GM18505 (cell line): ENCODE measurements around the gene PRKCE.

Source experiments
- ATAC-seq: cut with Tn5 transposase; IDR thresholded peaks from one replicate; pipeline ENCODE4 v1.9.1; 2021; ENCODE audit not compliant: unreplicated experiment
- POLR2A ChIP-seq: IDR thresholded peaks from 4 replicates; pipeline ENCODE4 v1.6.1; 2011; ENCODE audit warnings: borderline replicate concordance; ENCODE audit not compliant: insufficient read depth, insufficient read length; ENCODE audit errors: extremely low read depth

PRKCE gene

DNA sequence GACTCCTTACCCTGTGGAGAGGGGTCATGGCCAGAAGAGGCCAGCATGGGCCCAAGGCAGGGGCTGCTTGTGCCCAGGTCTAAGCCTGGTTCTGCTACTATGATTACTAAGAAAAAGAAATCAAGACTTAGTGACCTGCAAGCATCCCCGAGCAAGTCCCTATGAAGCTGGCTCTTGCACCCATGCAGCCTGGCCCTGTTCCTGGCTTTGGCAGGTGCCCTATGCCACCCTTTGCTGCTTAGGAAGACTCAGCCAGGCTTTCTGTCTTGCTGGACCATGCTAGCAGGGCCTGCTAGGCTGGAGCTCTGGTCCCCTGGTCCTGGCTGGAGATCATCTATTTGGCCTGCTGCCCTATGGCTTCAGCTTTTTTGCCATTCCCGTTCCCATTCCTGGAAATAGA is 336.4 kb downstream of the PRKCE start:
- TF ChIP-seq POLR2A: no peak
- no peak for ATAC-seq

DNA sequence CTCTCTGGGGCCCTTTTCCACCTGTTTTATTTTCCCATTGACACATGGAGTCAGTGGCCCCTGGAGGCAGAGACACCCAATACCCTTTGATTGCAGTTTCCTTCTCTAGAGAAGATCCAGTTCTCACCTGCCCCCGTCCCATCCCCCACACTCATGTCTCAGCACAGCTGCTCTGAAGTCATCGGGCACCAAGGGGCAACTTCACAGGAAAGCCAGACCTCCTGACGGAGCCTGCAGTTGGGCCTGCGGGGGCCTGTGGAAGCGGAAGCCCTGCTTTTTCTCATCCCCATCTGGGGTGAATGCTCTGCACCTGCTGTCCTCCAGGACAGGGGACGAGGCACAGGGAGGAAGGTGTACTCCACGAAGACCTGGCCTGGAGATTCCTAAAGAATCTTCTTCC is 337.4 kb downstream of the PRKCE start:
- no peak for ATAC-seq
- TF ChIP-seq POLR2A: no peak

- ATAC-seq: no peak
- TF ChIP-seq POLR2A: no peak
These were observed 338.7 kb downstream of the PRKCE start for GRCh38 chr2:45990131-45990530.

DNA sequence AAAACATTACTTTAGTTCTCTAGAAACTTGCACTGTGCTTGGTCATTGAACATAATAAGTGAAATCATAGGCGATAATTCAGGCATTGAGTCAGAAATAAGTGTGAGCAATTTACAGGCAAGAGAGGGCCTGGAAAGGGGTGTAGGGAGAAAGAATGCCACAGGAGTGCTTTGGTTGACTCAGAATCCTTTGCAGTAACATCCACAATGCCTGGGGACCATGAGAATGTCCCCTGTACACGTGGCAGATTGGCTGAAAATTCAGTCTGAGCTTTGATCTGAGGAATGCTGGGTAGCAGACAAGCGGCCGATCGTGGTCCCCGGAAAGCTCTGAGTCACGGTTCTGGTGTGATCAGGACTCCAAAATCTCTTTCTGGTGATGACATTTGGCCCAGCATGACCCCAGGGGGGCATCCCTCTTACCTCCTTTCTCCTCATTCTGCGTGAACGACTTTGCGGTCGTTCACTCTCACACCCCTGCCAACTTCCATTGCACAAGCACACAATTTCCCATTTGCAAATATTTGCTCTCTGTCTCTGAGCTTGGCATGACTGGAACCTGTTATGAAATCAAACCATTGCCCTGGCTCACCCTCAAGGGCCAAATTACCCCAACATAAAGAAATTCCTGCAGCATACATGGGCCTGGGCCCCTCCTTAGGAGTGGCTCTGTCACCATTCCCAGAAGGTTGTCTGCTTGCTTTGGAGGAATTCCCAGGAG is 340.7 kb downstream of the PRKCE start:
- no peak for ATAC-seq
- no peak for TF ChIP-seq POLR2A

- ATAC-seq: no peak
- TF ChIP-seq POLR2A: no peak
These were observed 341.4 kb downstream of the PRKCE start for GRCh38 chr2:45992741-45993475.

- TF ChIP-seq POLR2A: no peak
- no peak for ATAC-seq
These were observed 342.1 kb downstream of the PRKCE start for GRCh38 chr2:45993476-45993991.

- TF ChIP-seq POLR2A: no peak
These were observed 342.6 kb downstream of the PRKCE start for GRCh38 chr2:45994060-45994459.

GRCh38 chr2:46000660-46001059 is 349.2 kb downstream of the PRKCE start:
- TF ChIP-seq POLR2A: no peak
- ATAC-seq: no peak

More at GRCh38 chr2:45994060-45994459, 342.6 kb downstream of the PRKCE start:
- no peak for ATAC-seq

- no peak for ATAC-seq
- TF ChIP-seq POLR2A: no peak
These were observed 349.8 kb downstream of the PRKCE start for GRCh38 chr2:46001290-46001689.

DNA sequence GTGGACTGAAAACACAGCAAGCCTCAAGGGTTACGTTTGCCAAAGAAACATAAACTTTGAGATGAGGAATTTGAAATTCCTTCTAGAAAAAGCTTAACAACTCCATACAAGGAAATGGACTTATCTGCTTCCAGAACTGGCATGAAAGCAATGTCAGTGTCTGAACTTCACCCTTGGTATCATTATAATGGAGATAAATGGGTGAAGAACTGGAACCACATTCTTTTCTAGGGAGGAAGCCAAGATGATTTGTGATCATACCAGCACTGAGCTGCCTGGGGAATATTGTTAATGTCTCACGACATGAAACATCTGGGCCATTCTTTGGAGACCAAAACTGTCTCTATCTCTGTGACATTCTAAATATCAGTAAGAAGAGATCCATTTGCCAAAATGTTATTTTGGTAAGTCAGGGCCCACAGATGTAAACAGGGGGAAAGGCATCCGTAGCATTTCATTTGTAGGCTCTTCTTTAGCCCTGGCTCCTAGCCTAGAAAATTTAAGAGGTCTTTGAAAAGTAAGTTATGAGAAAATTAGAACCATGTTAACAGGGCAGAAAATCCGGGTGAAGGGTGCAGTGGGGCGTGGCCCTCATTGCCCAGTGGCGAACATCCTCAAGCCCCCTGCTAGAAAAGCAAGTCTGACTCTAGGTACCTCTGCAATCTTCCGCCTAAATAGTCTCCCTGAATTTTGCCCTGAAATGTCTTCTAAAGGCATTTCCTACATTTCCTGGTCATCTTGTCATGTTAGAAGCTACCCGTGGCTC is 350.4 kb downstream of the PRKCE start:
- no peak for TF ChIP-seq POLR2A
- no peak for ATAC-seq

DNA sequence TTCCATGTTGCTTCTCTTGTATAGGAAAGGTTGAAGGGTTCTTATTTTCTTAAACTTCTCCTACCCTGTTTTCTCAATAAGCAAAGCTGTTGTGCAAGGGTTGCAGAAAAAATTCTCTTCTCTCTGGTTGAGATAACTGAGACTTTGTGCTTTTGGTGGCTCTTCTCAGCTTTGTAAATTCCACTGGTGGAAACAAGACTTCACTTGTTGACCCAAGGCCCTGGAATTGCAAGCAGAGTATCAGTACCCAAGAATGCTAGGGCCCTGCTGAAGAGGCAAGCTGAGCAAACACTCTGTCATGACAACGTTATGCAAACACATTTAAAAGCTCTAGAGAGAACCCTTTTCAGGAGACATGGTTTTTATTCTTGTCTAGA is 351.0 kb downstream of the PRKCE start:
- TF ChIP-seq POLR2A: no peak
- ATAC-seq: no peak

- no peak for TF ChIP-seq POLR2A
- no peak for ATAC-seq
These were observed 351.5 kb downstream of the PRKCE start for GRCh38 chr2:46002947-46003346.

DNA sequence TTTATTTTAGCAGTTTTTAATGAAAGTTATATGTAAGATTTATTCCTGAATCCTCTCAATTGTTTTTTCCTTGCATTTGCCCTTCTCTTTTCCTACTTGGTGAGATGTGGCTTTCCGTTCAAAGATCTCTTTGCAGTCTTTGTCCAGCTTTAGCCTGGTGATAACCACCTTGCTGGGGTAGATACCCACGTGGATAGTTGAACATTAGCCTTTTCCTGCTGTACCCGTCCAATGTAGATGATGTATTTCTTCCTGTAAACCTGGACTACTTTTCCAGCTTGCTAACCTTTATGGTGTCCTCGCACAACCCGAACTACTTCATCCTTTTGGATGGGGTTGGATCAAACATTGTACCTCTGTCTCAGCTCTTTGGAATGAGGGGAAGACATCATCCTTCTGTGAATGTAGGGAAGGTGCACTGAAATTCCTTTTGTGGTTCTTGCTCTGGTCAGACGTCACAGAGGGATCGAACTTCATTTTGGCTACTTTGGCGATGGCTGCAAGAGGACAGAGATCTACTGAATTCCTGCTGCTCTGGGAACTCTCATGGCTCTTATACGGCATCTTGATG is 352.5 kb downstream of the PRKCE start:
- ATAC-seq: no peak
- TF ChIP-seq POLR2A: no peak
